ACC112 (cell line): ENCODE results near the gene F5.

Source experiments
- H2AFZ ChIP-seq: fragments of 200-600 bp; sonication (generic); one replicate; pipeline ENCODE4 v1.6.0; 2017; ENCODE audit warnings: antibody characterized with exemption, low read length; ENCODE audit not compliant: unreplicated experiment
- H3K27ac ChIP-seq: fragments of 200-600 bp; sonication (generic); 2 replicates; pipeline ENCODE4 v1.5.1; 2014; ENCODE audit warnings: low read depth, mild to moderate bottlenecking, antibody characterized with exemption, low read length, moderate library complexity
- H3K27me3 ChIP-seq: fragments of 200-600 bp; sonication (generic); 2 replicates; pipeline ENCODE4 v1.6.1; 2014; ENCODE audit warnings: mild to moderate bottlenecking, antibody characterized with exemption, low read length, moderate library complexity, mixed read lengths; ENCODE audit not compliant: insufficient read depth
- H3K36me3 ChIP-seq: fragments of 200-600 bp; sonication (generic); 2 replicates; pipeline ENCODE4 v1.6.1; 2016; ENCODE audit warnings: mild to moderate bottlenecking, antibody characterized with exemption, low read length, moderate library complexity, mixed read lengths; ENCODE audit not compliant: insufficient read depth
- H3K4me1 ChIP-seq: fragments of 200-600 bp; sonication (generic); one replicate; pipeline ENCODE4 v1.6.1; 2016; ENCODE audit warnings: low read length, mixed read lengths; ENCODE audit not compliant: insufficient read depth, unreplicated experiment, control insufficient read depth
- H3K4me3 ChIP-seq: fragments of 200-600 bp; sonication (generic); 2 replicates; pipeline ENCODE4 v1.5.1; 2014; ENCODE audit warnings: mild to moderate bottlenecking, low read depth, low read length
- H3K79me2 ChIP-seq: fragments of 200-600 bp; sonication (generic); one replicate; pipeline ENCODE4 v1.6.0; 2016; ENCODE audit warnings: low read length; ENCODE audit not compliant: control insufficient read depth, unreplicated experiment, insufficient read depth

F5 gene

DNA sequence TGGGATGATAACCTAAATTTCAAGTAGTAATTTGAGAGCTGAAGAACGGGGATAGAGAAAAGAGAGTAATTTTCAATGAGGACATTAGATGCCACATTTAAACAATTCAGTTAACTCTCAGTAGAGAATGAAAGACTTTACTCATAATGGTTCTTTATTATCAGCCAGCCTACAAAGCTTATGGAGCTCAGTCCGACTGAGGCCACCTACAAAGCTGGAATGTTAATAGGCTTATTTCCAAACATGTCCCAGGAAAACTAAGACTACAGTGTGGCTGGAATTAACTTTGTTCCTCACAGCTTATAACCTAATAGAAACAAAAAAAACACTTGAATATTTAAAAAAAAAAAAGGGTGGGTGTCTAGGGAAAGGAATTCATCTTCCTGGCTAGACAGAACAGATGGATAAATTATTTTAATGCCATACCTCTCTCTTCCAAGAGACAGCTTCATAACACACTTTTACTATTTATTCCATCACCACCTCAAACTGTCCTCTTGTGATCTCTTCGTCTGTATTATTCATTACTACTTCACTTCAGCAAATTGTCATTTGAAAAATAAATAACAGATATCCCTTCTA lies 110.4 kb downstream of the F5 start:
- H3K27me3 ChIP-seq, result no peaks in the 10 kb centered on the region
- H3K4me1 ChIP-seq, result peaks cover 5% of the 10 kb centered on the region
- peaks cover 24% of the 10 kb centered on the region for H3K79me2 ChIP-seq
- H3K27ac ChIP-seq, result no peak overlapping the region
- no peak overlapping the region for H2AFZ ChIP-seq
- no peak overlapping the region for H3K4me3 ChIP-seq
- peaks cover 6% of the 10 kb centered on the region; the same call in 1 of the 2 replicates for H3K36me3 ChIP-seq

DNA sequence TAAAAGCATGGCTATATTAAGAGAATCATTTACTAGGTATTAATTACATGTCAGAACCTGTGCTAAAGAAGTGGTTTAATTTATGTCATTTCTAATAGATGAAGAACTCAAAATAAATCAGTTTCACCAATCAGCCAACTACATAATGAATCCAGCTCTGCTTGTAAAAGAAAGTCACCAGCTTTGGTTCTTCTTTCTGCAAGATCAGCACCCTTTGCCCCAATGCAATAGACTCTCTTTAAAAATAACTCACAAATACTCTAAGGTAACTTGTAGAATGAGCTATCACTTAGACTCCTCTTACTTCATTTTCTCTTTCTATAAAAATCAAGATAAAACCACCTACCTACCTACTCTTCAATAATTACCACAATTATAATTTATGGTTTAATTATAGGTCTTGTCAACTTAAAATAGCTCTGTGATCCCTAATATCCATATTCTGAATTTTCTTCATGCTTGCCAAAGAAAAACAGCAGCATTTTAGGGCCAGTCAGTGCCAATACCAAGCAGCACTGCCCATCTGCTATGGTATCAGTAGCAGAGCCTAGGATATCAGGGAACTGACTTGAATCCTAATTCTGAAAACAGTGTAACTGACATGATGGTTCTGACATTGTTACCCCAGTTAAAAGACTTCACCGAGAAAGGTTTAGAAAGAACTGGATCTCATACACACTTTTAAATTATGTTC lies 111.8 kb downstream of the F5 start:
- Histone ChIP-seq H3K4me3 (no peak overlapping the region), H3K36me3 (peaks cover 6% of the 10 kb centered on the region; the same call in 1 of the 2 replicates), H3K27me3 (no peaks in the 10 kb centered on the region), H3K4me1 (peaks cover 5% of the 10 kb centered on the region), H3K79me2 (peaks cover 14% of the 10 kb centered on the region), H2AFZ (no peak overlapping the region), H3K27ac (no peak overlapping the region)

DNA sequence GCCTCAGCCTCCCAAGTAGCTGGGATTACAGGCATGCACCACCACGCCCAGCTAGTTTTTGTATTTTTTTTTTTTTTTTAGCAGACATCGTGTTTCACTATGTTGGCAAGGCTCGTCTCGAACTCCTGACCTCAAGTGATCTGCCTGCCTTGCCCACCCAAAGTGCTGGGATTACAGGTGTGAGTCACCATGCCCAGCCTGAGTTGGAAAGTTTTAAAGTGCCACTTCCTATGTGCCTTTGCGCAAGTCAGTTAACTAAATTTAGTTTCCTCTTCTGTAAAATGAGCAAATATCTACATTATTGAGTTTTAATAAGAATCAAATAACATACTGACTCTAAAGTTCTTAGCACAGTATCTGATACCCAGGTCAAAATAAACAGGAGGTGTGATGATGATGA lies 112.9 kb downstream of the F5 start:
- H2AFZ ChIP-seq, result no peak overlapping the region
- H3K27ac ChIP-seq, result no peak overlapping the region
- H3K27me3 ChIP-seq, result no peaks in the 10 kb centered on the region
- peaks cover 6% of the 10 kb centered on the region for H3K79me2 ChIP-seq
- no peak overlapping the region for H3K4me3 ChIP-seq
- peaks cover 5% of the 10 kb centered on the region for H3K4me1 ChIP-seq
- peaks cover 6% of the 10 kb centered on the region; the same call in 1 of the 2 replicates for H3K36me3 ChIP-seq

DNA sequence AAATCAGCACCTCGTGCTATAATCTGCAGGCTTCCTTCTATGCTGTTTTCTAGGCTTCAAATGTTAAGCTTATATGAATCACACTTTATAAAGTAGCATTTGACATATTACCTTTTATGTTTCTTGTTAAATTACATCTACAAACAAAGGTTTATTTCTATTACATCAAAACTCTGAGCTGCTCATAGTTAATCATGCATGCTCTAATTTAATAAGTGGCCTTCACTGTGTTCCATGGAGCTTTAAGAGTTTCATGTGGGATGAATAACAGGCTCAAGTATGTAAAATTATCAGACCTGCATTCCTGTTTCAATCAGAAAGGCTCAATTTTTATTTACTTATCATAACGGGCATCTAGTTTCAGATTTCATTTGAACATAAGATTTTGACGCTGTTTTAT lies 113.5 kb downstream of the F5 start:
- Histone ChIP-seq H3K4me1 (peaks cover 5% of the 10 kb centered on the region), H2AFZ (no peak overlapping the region), H3K79me2 (peaks cover 3% of the 10 kb centered on the region)

DNA sequence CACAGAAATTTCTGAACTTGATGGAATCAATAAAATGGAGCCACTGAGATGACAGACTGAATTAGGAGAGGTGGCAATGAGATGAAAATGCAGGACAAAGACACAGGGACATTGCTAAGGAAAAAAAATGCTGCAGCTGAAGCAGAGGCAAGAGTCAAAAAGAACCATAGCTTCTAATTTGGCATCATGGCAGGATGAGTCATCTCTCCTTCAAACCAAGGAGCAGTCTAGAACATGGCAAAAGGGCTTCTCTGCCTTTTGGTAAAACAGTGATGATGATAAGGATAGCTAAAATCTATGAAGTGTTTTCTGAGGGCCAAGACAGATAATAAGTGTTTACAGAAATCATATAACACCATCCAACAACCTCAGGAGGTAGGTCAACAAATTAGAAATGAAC lies 117.3 kb downstream of the F5 start:
- H3K4me3 ChIP-seq, result no peak overlapping the region
- H3K79me2 ChIP-seq, result peaks cover 3% of the 10 kb centered on the region
- no peak overlapping the region for H3K27ac ChIP-seq
- H3K27me3 ChIP-seq, result no peaks in the 10 kb centered on the region
- peaks cover 5% of the 10 kb centered on the region for H3K4me1 ChIP-seq
- no peak overlapping the region for H2AFZ ChIP-seq
- H3K36me3 ChIP-seq, result peaks cover 15% of the 10 kb centered on the region

More for the DNA sequence above, 113.5 kb downstream of the F5 start:
- H3K36me3 ChIP-seq, result peaks cover 7% of the 10 kb centered on the region; the same call in 1 of the 2 replicates
- no peak overlapping the region for H3K27ac ChIP-seq
- no peaks in the 10 kb centered on the region for H3K27me3 ChIP-seq
- H3K4me3 ChIP-seq, result no peak overlapping the region

DNA sequence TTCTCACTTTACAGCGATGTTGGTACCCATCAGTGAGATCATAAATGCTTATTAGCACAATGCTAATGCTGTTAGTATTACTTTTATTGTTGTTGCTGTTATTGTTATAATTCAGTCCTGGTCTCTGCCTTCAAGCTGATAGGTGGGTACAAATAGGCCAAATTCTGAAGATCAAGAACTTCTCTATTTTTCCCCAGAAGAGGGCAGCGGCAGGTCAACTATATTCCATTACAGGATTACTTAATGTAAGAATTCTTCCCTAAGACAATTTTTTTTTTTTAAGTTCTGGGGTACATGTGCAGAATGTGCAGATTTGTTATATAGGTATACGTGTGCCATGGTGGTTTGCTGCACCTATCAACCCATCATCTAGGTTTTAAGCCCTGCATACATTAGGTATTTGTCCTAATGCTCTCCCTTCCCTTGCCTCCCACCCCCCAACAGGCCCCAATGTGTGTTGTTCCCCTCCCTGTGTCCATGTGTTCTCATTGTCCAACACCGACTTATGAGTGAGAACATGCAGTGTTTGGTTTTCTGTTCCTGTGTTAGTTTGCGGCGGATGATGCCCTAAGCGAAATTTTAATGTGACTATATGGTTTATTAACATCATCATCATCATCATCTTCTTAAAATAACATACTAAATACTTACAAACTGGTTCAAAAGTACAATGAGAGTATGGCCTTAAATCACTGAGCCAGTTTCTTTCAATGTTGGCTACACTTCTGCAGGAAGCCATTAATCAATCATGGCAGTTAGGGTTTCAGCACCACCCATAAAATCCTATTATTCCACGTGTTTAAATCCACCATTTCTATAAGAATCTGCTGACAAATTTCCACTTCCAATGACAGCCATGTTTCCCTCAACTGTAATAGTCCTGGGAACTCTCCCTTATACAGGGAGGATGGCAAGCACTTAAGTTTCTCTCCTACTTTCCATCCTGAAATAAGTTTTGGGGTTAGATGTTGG lies 119.7 kb downstream of the F5 start:
- Histone ChIP-seq H3K27me3 (no peaks in the 10 kb centered on the region), H2AFZ (no peak overlapping the region), H3K4me1 (no peaks in the 10 kb centered on the region), H3K27ac (no peak overlapping the region), H3K36me3 (peaks cover 15% of the 10 kb centered on the region), H3K4me3 (no peak overlapping the region), H3K79me2 (no peaks in the 10 kb centered on the region)

DNA sequence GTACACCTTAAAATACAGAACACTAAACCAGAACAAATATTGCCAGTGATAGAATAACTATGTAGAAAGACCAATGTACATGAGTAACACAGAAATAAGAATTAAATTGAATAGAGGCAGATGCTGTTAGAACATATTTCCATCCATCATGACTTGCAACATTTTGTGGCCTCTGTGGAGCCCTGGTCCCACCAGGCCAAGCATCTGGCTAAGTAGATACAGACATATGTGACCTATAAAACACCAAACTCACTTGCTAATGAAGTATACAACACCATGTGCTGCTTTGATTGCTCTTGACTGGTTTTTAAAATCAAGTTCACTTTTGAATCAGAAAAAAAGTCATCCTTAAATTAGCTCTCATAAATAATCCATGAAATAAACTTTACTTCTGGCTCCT lies 121.0 kb downstream of the F5 start:
- Histone ChIP-seq H3K36me3 (peaks cover 15% of the 10 kb centered on the region), H3K4me1 (no peaks in the 10 kb centered on the region), H3K4me3 (no peak overlapping the region), H3K27ac (no peak overlapping the region), H3K27me3 (no peaks in the 10 kb centered on the region), H2AFZ (no peak overlapping the region), H3K79me2 (no peaks in the 10 kb centered on the region)
